Fibroblast of pulmonary artery (primary cell): ENCODE results near the gene SLC25A6.

Experiments
- DNase-seq: peaks from one replicate; pipeline ENCODE4 v3.0.0-alpha.2; 2010; ENCODE audit warnings: low read depth
- H3K4me3 ChIP-seq: replicated peaks from 2 replicates; pipeline ENCODE4 v1.5.1; 2011; ENCODE audit warnings: low read depth, mild to moderate bottlenecking, control low read depth, low read length, moderate library complexity
- TF ChIP-seq, protein P1 (sequence below): IDR thresholded peaks from 2 replicates; pipeline ENCODE4 v1.5.1; 2011; ENCODE audit warnings: mild to moderate bottlenecking, control low read depth, low read length, inconsistent platforms; ENCODE audit errors: missing control alignments

The SLC25A6 gene

DNA sequence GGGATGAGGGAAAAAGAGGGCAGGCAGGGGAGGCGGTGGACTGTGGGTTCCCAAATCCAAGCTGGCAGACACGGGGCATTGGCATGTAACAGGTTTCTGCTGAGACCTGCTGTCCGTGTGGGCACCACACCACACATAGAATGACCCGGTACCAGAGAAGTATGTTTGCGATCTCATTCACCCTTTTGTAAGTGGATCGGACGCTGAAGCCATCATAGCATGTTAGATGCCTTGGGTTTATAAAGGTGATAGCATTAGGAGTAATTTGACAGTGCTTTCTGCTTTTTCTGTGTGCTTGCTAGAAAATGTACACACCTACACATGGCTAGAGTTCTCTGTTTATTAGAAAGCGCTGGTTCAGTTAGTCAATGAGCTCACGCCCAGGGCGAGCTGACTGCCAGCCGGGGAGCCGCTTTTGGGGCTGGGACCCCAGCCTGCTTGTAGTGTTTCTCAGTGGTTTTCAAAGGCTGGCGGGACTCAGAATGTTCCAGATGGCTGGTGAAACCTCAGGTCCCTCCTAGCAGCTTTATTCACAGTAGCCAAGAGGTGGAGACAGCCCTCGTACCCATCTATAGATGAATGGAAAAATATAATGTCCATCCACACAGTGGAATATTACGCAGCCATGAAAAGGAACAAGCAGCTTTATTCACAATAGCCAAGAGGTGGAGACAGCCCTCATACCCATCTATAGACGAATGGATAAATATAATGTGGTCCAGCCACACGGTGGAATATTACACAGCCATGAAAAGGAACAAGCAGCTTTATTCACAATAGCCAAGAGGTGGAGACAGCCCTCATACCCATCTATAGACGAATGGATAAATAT lies 54.7 kb downstream of the SLC25A6 start:
- DNase-seq, result no peak
- TF ChIP-seq, protein P1, sequence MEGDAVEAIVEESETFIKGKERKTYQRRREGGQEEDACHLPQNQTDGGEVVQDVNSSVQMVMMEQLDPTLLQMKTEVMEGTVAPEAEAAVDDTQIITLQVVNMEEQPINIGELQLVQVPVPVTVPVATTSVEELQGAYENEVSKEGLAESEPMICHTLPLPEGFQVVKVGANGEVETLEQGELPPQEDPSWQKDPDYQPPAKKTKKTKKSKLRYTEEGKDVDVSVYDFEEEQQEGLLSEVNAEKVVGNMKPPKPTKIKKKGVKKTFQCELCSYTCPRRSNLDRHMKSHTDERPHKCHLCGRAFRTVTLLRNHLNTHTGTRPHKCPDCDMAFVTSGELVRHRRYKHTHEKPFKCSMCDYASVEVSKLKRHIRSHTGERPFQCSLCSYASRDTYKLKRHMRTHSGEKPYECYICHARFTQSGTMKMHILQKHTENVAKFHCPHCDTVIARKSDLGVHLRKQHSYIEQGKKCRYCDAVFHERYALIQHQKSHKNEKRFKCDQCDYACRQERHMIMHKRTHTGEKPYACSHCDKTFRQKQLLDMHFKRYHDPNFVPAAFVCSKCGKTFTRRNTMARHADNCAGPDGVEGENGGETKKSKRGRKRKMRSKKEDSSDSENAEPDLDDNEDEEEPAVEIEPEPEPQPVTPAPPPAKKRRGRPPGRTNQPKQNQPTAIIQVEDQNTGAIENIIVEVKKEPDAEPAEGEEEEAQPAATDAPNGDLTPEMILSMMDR, result no peak
- no peak overlapping the region for H3K4me3 ChIP-seq

DNA sequence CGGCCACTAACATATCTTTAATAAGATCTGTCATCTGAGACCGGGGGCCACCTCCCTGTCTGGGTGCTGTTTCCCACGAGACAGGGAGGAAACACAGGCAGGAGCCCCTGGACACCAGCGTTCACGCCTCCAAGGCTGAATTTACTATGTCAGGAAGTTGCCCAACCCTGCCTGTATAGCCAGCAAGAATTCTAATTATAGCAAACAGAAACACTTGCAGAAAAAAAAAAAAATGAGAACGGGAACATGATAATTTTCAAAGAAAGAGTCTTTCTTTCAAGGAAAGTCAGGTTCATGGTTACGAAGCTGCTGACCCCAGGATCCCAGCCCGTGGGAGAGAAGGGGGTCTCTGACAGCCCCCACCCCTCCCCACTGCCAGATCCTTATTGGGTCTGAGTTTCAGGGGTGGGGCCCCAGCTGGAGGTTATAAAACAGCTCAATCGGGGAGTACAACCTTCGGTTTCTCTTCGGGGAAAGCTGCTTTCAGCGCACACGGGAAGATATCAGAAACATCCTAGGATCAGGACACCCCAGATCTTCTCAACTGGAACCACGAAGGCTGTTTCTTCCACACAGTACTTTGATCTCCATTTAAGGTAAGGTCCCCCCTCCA lies 55.5 kb downstream of the SLC25A6 start, which contains the start of gene IL3RA:
TSS of gene IL3RA (plus strand) at position 455 of the 613 bp plus-strand sequence. CDS start 4,981 bp downstream, outside the sequence.
- peak; percentile 29 for DNase-seq
- no peak within 1 kb of the TSS for H3K4me3 ChIP-seq
- TF ChIP-seq, protein P1, result no peak
